ENCODE results near the gene ALK.

The ALK gene

DNA sequence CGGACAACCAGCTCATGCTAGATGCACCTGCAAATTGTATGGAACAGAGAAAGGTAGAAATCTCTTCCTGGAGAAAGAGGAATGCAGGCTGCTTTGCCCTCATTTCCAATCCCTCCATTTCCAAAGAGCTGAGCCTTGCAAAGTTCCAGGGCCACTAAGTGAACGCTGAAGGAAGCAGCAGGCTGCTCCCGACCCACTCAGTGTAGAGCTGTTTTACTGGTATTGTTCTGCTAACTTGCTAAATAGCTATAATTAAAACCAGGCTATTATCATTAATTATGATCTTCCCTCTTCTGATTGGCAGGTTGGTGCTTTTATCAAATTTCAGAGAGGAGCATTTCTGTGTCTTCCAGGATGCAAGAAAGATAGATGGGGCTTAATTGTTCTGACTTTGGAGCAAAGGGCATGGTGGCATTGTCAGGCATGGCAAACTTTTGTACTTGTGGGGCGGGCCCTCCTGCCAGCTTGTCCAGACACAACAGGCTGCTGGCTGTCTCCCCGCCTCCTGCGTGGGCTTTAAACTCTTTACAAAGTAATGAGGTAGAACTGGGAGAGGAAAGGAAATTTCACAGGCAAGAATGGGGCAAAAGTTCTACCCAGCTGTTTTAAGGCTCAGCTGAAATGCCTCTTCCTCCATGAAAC, 40.2 kb downstream of the ALK start:
- H3K36me3 ChIP-seq (ENCODE audit: insufficient read depth, low read length), result no peaks in the 10 kb centered on the region
- H3K9me3 ChIP-seq (ENCODE audit: control insufficient read depth, insufficient read depth, low read length), result no peaks in the 10 kb centered on the region
- H3K9ac ChIP-seq (ENCODE audit: low read depth, low read length), result no peak overlapping the region
- no peaks in the 10 kb centered on the region for H3K4me1 ChIP-seq (ENCODE audit: insufficient read depth, low read length)

- Histone ChIP-seq H3K4me1 (ENCODE audit: insufficient read depth, low read length) (no peaks in the 10 kb centered on the region), H3K9ac (ENCODE audit: low read depth, low read length) (no peak overlapping the region), H3K36me3 (ENCODE audit: insufficient read depth, low read length) (no peaks in the 10 kb centered on the region), H3K9me3 (ENCODE audit: control insufficient read depth, insufficient read depth, low read length) (no peaks in the 10 kb centered on the region)
Observed at GRCh38 chr2:29880084-29880483, 41.3 kb downstream of the ALK start.

GRCh38 chr2:29879456-29879855, 41.9 kb downstream of the ALK start:
- Histone ChIP-seq H3K36me3 (ENCODE audit: insufficient read depth, low read length) (no peaks in the 10 kb centered on the region), H3K9ac (ENCODE audit: low read depth, low read length) (no peak overlapping the region), H3K4me1 (ENCODE audit: insufficient read depth, low read length) (no peaks in the 10 kb centered on the region), H3K9me3 (ENCODE audit: control insufficient read depth, insufficient read depth, low read length) (no peaks in the 10 kb centered on the region)

- Histone ChIP-seq H3K36me3 (ENCODE audit: insufficient read depth, low read length) (no peaks in the 10 kb centered on the region), H3K4me1 (ENCODE audit: insufficient read depth, low read length) (no peaks in the 10 kb centered on the region), H3K9ac (ENCODE audit: low read depth, low read length) (no peak overlapping the region), H3K9me3 (ENCODE audit: control insufficient read depth, insufficient read depth, low read length) (no peaks in the 10 kb centered on the region)
Observed at GRCh38 chr2:29878898-29879297, 42.5 kb downstream of the ALK start.

DNA sequence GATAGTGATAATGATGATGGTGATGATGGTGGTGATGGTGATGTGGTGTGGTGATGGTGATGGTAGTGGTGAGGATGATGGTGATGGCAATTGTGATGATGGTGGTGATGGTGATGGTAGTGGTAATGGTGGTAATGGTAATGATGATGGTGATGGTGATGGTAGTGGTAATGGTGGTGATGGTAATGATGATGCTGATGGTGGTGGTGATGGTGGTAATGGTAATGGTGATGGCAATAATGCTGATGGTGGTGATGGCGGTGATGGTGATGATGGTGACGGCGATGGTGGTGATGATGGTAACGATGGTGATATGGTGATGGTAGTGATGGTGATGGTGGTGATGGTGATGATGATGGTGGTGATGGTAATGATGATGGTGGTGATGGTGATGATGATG, 45.0 kb downstream of the ALK start:
- no peaks in the 10 kb centered on the region for H3K9me3 ChIP-seq (ENCODE audit: control insufficient read depth, insufficient read depth, low read length)
- no peaks in the 10 kb centered on the region for H3K4me1 ChIP-seq (ENCODE audit: insufficient read depth, low read length)
- no peak overlapping the region for H3K9ac ChIP-seq (ENCODE audit: low read depth, low read length)
- no peaks in the 10 kb centered on the region for H3K36me3 ChIP-seq (ENCODE audit: insufficient read depth, low read length)

DNA sequence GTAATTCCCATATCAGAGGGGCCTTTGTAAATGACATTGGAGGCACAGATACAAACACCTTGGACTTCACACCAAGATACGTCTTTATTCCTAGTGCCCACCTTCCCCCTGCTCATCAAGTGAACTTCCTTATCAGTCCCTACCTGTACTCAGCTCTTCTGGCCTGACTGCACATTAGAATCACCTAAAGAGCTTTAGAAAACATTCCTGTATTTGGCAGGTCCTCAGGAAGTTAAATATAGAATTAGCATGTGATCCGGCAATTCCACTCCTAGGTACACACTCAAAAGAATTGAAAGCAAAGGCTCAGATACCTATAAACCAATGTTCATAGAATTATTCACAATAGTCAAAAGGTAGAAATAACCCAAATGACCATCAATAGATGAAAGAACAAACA, 46.6 kb downstream of the ALK start:
- Histone ChIP-seq H3K4me1 (ENCODE audit: insufficient read depth, low read length) (no peaks in the 10 kb centered on the region), H3K36me3 (ENCODE audit: insufficient read depth, low read length) (no peaks in the 10 kb centered on the region), H3K9ac (ENCODE audit: low read depth, low read length) (no peak overlapping the region), H3K9me3 (ENCODE audit: control insufficient read depth, insufficient read depth, low read length) (no peaks in the 10 kb centered on the region)

DNA sequence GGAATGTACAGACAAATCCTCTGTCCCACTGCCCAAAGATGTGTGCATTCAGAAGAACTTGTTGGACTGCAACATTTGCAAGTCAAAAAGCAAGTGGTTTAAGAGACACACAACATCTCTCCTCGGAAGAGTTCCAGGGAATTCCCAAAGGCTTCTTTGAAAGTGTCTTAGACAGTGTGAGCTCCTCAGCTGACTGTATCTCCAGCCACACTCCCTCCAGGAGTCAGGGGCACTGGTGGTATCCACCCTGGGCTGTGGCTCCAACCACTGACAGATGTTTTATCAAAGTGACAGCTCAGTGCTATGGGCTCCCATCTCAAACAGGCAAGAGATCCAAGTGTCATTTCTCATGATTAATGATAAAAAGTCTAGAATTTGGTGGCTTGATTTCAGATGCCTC, 48.5 kb downstream of the ALK start:
- no peak overlapping the region for H3K9ac ChIP-seq (ENCODE audit: low read depth, low read length)
- H3K36me3 ChIP-seq (ENCODE audit: insufficient read depth, low read length), result no peaks in the 10 kb centered on the region
- no peaks in the 10 kb centered on the region for H3K4me1 ChIP-seq (ENCODE audit: insufficient read depth, low read length)
- no peaks in the 10 kb centered on the region for H3K9me3 ChIP-seq (ENCODE audit: control insufficient read depth, insufficient read depth, low read length)

GRCh38 chr2:29871541-29871940, 49.8 kb downstream of the ALK start:
- no peaks in the 10 kb centered on the region for H3K9me3 ChIP-seq (ENCODE audit: control insufficient read depth, insufficient read depth, low read length)
- no peaks in the 10 kb centered on the region for H3K36me3 ChIP-seq (ENCODE audit: insufficient read depth, low read length)
- no peaks in the 10 kb centered on the region for H3K4me1 ChIP-seq (ENCODE audit: insufficient read depth, low read length)
- no peak overlapping the region for H3K9ac ChIP-seq (ENCODE audit: low read depth, low read length)

DNA sequence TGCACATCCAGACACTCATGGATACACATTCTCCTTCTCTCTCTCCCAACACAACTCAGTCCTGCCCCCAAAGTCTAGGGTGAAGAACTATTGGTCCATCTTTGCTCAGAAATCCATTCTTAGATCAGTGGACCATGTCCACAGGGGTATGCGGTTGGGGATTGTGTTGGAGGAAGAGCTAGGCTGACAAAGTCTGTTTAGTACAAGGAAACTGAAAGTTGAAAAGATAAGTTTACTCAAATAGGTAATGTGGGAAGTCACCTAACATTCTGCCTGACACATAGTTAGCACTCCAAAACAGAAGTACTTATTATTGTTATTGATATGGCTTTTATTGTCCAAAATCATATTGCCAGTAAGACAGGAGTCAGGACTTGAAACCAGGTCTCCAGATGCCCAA, 55.9 kb downstream of the ALK start:
- Histone ChIP-seq H3K36me3 (ENCODE audit: insufficient read depth, low read length) (no peaks in the 10 kb centered on the region), H3K4me1 (ENCODE audit: insufficient read depth, low read length) (no peaks in the 10 kb centered on the region), H3K9ac (ENCODE audit: low read depth, low read length) (no peak overlapping the region), H3K9me3 (ENCODE audit: control insufficient read depth, insufficient read depth, low read length) (no peaks in the 10 kb centered on the region)

GRCh38 chr2:29864988-29865387, 56.4 kb downstream of the ALK start:
- Histone ChIP-seq H3K36me3 (ENCODE audit: insufficient read depth, low read length) (no peaks in the 10 kb centered on the region), H3K9ac (ENCODE audit: low read depth, low read length) (no peak overlapping the region), H3K9me3 (ENCODE audit: control insufficient read depth, insufficient read depth, low read length) (no peaks in the 10 kb centered on the region), H3K4me1 (ENCODE audit: insufficient read depth, low read length) (no peaks in the 10 kb centered on the region)

DNA sequence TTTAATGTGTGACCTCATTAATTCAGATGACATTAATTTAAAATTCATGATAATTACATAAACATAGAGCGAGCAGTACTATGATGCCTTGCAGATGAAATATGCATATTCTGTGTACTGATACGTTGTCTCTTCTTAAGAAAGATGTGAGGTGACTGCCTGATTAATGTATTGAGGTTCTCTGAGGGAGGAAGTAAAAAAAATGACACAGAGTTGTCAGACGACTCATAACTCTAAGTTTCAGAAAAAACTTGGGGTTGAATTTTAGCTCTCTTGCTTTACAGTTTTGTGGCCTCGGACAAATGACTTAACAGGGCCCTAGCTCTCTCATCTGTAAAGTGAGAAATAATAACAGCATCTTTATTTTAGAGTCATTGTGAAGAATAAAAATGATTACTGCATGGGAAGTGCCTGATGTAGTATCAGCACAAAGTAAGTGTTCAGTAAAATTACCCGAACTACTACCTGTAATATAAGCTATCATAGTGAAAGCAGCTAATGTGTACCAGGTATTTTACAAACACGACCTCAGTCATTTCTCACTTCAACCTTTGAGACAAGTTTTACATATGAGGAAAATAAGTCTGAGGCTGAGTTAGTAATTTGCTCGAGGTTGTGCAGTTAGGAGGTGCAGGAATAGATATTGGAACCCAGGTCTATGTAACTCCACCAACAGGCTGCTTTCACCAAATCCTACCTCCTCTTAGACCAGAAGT, 65.3 kb downstream of the ALK start:
- H3K4me1 ChIP-seq (ENCODE audit: insufficient read depth, low read length), result no peaks in the 10 kb centered on the region
- H3K9ac ChIP-seq (ENCODE audit: low read depth, low read length), result no peak overlapping the region
- H3K36me3 ChIP-seq (ENCODE audit: insufficient read depth, low read length), result no peaks in the 10 kb centered on the region
- no peaks in the 10 kb centered on the region for H3K9me3 ChIP-seq (ENCODE audit: control insufficient read depth, insufficient read depth, low read length)

GRCh38 chr2:29850794-29851193, 70.6 kb downstream of the ALK start:
- H3K36me3 ChIP-seq (ENCODE audit: insufficient read depth, low read length), result no peaks in the 10 kb centered on the region
- no peak overlapping the region for H3K9ac ChIP-seq (ENCODE audit: low read depth, low read length)
- H3K9me3 ChIP-seq (ENCODE audit: control insufficient read depth, insufficient read depth, low read length), result no peaks in the 10 kb centered on the region
- no peaks in the 10 kb centered on the region for H3K4me1 ChIP-seq (ENCODE audit: insufficient read depth, low read length)

- no peaks in the 10 kb centered on the region for H3K4me1 ChIP-seq (ENCODE audit: insufficient read depth, low read length)
- H3K36me3 ChIP-seq (ENCODE audit: insufficient read depth, low read length), result no peaks in the 10 kb centered on the region
- H3K9ac ChIP-seq (ENCODE audit: low read depth, low read length), result no peak overlapping the region
- no peaks in the 10 kb centered on the region for H3K9me3 ChIP-seq (ENCODE audit: control insufficient read depth, insufficient read depth, low read length)
Observed at GRCh38 chr2:29848566-29849310, 72.6 kb downstream of the ALK start.

DNA sequence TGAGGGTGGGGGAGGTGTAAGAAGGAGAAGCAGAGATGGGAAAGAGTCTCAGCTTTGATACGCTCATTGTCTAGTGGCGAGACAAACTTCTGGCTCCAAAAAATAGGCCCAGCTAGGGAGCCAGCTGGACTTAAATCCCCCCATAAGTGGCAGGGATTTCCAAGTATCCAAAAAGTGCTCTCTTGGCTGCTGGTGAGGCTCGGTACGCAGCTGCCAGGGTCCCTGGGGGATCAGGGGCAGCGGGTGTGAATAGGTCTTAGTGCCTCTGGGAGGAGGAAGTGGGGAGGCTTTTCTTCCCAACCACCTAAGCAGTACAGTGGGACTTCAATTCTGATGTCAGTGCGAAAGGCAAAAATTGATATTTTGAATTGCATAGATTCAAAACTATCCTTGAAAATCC, 73.5 kb downstream of the ALK start:
- no peaks in the 10 kb centered on the region for H3K4me1 ChIP-seq (ENCODE audit: insufficient read depth, low read length)
- no peaks in the 10 kb centered on the region for H3K36me3 ChIP-seq (ENCODE audit: insufficient read depth, low read length)
- no peak overlapping the region for H3K9ac ChIP-seq (ENCODE audit: low read depth, low read length)
- H3K9me3 ChIP-seq (ENCODE audit: control insufficient read depth, insufficient read depth, low read length), result no peaks in the 10 kb centered on the region
